Chondrocyte (in vitro differentiated cells): ENCODE data around the gene FBXO2. TPM values are rescaled to one million over a fixed set of nuclear protein-coding genes. Genes with fewer than 3 reads are reported as not detected.
A peak's percentile ranks its signal among the peaks of the same experiment; 100 is the strongest.
"Not testable (repeated sequence)": the region's sequence is repeated elsewhere in the genome, so short reads cannot be mapped to it uniquely, and the experiment has no call there.

ENCODE experiments used
- DNase-seq: peaks from one replicate; pipeline ENCODE4 v3.0.0; 2021; ENCODE audit warnings: mixed read lengths, low spot score
- H3K27ac Mint-ChIP-seq: one replicate; pipeline ENCODE4 v1.8.0; 2021; ENCODE audit warnings: mild to moderate bottlenecking, moderate library complexity, mixed read lengths; ENCODE audit not compliant: unreplicated experiment
- H3K27me3 Mint-ChIP-seq: 2 replicates; pipeline ENCODE4 v1.8.0; 2021; ENCODE audit warnings: low read depth, mixed read lengths
- H3K36me3 Mint-ChIP-seq: 2 replicates; pipeline ENCODE4 v1.8.0; 2021; ENCODE audit warnings: low read depth, mixed read lengths
- H3K4me1 Mint-ChIP-seq: 2 replicates; pipeline ENCODE4 v1.8.0; 2021; ENCODE audit warnings: low read depth, mild to moderate bottlenecking, mixed read lengths
- H3K4me3 Mint-ChIP-seq: one replicate; pipeline ENCODE4 v1.8.0; 2021; ENCODE audit warnings: mild to moderate bottlenecking, moderate library complexity, mixed read lengths; ENCODE audit not compliant: unreplicated experiment
- H3K9me3 Mint-ChIP-seq: 2 replicates; pipeline ENCODE4 v1.8.0; 2021; ENCODE audit warnings: low read depth, mixed read lengths
- CTCF ChIP-seq: fragments of 200-600 bp; sonication (generic); IDR thresholded peaks from 2 replicates; pipeline ENCODE4 v1.5.0; 2021; ENCODE audit warnings: antibody characterized with exemption, mild to moderate bottlenecking, moderate library complexity
- total RNA-seq: library from RNA; stranded (reverse); gene quantifications from 3 replicates; pipeline ENCODE4 v1.2.1, GENCODE V29; 2021

The FBXO2 gene
- total RNA-seq, 1 donor from 2014 or later, result 1.6 TPM

- Mint-ChIP-seq H3K4me1 (peaks cover 4% of the 10 kb centered on the region), H3K9me3 (no peaks in the 10 kb centered on the region), H3K27ac (no peak overlapping the region), H3K27me3 (peaks cover 14% of the 10 kb centered on the region), H3K4me3 (no peak overlapping the region), H3K36me3 (no peaks in the 10 kb centered on the region)
- no peak for TF ChIP-seq CTCF
- no peak for DNase-seq
Measured at GRCh38 chr1:11643782-11644181, 10.4 kb downstream of the FBXO2 start.

GRCh38 chr1:11642418-11643017 is 11.7 kb downstream of the FBXO2 start:
- TF ChIP-seq CTCF, result peak; percentile 90
- not testable (repeated sequence) for H3K27ac Mint-ChIP-seq, H3K36me3 Mint-ChIP-seq, H3K4me3 Mint-ChIP-seq, H3K4me1 Mint-ChIP-seq, H3K9me3 Mint-ChIP-seq, DNase-seq
- peaks cover 18% of the 10 kb centered on the region for H3K27me3 Mint-ChIP-seq

- Mint-ChIP-seq H3K9me3 (no peaks in the 10 kb centered on the region), H3K4me3 (no peak overlapping the region), H3K36me3 (no peaks in the 10 kb centered on the region), H3K27me3 (peaks cover 18% of the 10 kb centered on the region), H3K4me1 (no peaks in the 10 kb centered on the region), H3K27ac (no peak overlapping the region)
- DNase-seq, result no peak
- no peak for TF ChIP-seq CTCF
Measured at GRCh38 chr1:11641776-11642305, 12.4 kb downstream of the FBXO2 start.

- no peak overlapping the region for H3K27ac Mint-ChIP-seq
- peaks cover 19% of the 10 kb centered on the region for H3K27me3 Mint-ChIP-seq
- no peaks in the 10 kb centered on the region for H3K9me3 Mint-ChIP-seq
- H3K36me3 Mint-ChIP-seq, result no peaks in the 10 kb centered on the region
- no peaks in the 10 kb centered on the region for H3K4me1 Mint-ChIP-seq
- no peak overlapping the region for H3K4me3 Mint-ChIP-seq
- no peak for TF ChIP-seq CTCF
- DNase-seq, result no peak
Measured at GRCh38 chr1:11640944-11641343, 13.3 kb downstream of the FBXO2 start.

- H3K4me1 Mint-ChIP-seq, result no peaks in the 10 kb centered on the region
Measured at GRCh38 chr1:11640101-11640500, 14.1 kb downstream of the FBXO2 start.

More at GRCh38 chr1:11640101-11640500, 14.1 kb downstream of the FBXO2 start:
- no peak for DNase-seq
- no peak for TF ChIP-seq CTCF
- peaks cover 22% of the 10 kb centered on the region for H3K27me3 Mint-ChIP-seq
- no peaks in the 10 kb centered on the region for H3K9me3 Mint-ChIP-seq
- H3K36me3 Mint-ChIP-seq, result no peaks in the 10 kb centered on the region
- H3K4me3 Mint-ChIP-seq, result no peak overlapping the region
- H3K27ac Mint-ChIP-seq, result no peak overlapping the region
